ENCODE data around the gene PRDM12.

The PRDM12 gene

DNA sequence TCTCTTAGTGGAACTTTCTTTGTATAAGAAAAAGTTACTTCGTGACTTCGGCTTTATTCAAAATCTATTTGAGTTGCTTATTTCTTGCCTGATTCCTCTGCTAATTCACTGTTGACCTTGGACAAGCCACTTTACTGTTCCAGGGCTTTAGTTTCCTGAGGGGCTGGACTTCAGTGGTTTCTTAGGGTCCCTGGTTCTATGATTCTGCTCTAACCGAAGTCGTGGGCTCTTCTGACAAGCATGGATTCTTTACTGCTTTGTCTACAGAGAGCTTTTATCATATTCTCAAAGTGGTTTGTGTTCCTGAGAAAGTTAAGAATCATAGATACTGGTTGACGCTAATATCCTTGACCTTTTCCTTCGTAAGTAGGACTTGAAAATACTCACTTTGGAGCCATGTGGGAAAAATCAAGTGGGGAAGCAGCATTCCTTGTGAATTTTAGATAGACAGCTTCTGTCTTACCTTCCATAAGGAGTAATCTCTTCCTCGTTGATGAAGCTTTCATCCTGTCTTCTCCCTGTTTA, 50.3 kb downstream of the PRDM12 start:
- no peak for DNase-seq (ENCODE audit: low read depth in 2 of 2, low spot score in 1 of 2)

DNA sequence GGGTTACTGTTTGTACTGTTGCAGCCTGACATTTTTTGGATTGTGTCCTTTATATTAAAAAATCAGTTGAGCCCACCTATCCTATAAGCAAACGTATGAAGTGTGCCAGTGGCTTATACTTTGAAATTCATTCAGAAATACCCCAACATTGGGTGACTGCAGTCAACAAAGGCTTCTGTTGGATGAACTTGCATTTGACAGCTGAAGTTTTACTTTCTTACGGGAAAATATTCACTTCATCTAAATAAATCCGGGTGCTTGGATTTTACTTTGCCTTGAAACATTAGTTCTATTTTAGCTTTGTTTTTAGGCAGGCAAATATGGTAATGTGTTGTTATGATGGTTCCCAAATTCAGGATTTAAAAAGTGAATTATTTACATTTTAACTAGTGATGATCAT, 50.9 kb downstream of the PRDM12 start:
- DNase-seq (ENCODE audit: low read depth in 2 of 2, low spot score in 1 of 2): no peak

DNA sequence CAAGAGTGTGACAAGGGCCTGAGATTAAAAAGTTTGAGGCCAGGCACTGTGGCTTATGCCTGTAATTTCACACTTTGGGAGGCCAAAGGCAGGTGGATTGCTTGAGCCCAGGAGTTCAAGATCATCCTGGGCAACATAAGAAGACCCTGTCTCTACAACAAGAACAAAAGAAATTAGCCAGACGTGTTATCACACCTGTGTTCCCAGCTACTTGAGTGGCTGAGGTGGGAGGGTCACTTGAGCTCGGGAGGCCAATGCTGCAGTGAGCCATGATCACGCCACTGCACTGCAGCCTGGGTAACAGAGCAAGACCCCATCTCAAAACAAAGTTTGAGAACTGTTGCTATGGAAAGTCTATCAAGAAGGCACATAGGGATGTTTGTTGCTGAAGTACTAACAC, 54.2 kb downstream of the PRDM12 start:
- no peak for DNase-seq (ENCODE audit: low read depth in 2 of 2, low spot score in 1 of 2)

DNA sequence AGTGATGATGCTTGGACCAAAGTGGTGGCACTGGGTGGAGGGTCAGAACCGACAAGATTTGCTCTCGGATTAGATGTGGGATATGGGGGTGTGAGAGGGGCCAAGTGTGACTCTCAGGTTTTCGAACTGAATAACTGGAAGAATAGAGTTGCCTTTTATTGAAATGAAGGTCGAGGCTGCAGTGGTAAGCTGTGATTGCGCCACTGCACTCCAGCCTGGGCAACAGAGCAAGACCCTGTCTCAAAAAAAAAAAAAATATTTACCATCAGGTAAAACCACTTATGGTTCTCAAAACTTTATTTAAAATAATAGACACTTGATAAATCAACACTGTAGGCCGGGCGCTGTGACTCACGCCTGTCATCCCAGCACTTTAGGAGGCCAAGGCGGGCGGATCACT, 56.4 kb downstream of the PRDM12 start:
- no peak for DNase-seq (ENCODE audit: low read depth in 2 of 2, low spot score in 1 of 2)

DNA sequence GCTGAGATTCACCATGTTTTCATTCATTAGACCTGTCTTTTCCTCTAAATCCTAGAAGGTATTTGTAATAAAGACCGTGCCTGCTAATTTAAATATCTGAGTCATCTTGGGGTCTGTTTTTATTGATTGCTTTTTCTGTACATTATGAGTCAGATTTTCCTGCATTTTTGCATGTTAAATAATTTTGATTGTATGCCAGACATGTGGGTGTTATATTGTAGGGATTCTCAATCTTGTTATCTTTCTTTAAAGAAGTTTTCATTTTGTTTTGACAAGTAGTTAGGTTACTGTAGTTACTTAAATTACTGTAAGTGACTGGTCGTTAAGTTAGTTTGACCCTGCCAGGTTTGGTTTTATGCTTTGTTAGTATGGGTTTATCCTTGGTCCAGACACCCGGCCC, 64.3 kb downstream of the PRDM12 start:
- DNase-seq (ENCODE audit: low read depth in 2 of 2, low spot score in 1 of 2): no peak

DNA sequence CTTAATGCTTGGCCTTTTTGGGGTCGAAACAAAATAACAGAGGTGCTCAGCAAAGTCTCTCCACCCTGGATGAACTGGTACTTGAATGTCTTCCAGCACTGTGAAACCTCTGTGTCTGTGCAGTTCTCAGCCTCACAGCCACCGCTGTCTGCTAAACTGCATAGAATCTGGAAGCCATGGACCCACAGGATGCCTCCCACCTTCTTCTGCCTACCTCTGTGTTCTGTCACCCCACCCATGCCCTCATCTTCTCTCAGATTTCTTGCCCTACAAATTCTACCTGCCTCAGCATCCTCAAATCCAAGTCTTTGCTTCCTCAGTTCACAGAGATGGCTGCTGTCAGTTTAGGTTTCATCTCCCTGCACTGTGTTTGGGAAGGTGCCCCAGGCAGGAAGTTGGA, 64.8 kb downstream of the PRDM12 start:
- DNase-seq (ENCODE audit: low read depth in 2 of 2, low spot score in 1 of 2): no peak

DNA sequence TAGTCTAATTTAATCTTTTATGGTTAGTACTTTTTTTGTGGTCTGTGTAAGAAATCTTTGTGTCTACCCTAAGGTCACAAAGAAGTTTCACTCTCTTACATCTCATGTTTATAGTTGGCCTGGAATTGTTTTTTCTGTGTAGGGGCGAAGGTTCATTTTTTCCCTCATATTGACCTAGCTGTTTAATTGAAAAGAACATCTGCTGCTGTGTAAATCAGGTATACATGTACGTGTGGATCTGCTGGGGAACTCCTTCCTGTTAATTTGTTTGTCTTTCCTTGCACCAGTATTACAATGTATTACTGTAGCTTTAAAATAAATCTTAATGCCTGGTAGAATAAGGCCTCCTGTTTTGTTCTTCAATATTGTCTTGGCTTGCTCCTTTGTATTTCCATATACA, 67.0 kb downstream of the PRDM12 start:
- DNase-seq (ENCODE audit: low read depth in 2 of 2, low spot score in 1 of 2): no peak

DNA sequence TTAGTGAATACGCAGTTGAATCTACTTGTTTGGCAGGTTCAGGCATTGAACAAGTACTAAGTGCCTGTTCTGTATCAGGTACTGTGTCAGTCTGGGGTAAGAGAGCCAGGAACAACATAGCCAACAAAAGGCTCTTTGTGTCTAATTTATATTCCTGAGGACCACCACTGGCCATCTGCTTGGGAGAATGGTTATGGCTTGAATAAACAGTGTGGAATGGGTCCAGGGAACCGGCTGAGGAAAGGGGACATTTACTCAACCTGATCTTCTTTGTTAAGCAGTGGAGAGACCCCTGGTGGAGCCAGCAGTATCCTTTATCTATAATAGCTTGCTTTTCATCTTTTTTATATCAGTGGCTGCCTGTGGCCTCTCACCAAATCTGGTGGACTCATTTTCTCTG, 67.7 kb downstream of the PRDM12 start:
- no peak for DNase-seq (ENCODE audit: low read depth in 2 of 2, low spot score in 1 of 2)
